ENCODE data around the gene RABEP2.

DNA sequence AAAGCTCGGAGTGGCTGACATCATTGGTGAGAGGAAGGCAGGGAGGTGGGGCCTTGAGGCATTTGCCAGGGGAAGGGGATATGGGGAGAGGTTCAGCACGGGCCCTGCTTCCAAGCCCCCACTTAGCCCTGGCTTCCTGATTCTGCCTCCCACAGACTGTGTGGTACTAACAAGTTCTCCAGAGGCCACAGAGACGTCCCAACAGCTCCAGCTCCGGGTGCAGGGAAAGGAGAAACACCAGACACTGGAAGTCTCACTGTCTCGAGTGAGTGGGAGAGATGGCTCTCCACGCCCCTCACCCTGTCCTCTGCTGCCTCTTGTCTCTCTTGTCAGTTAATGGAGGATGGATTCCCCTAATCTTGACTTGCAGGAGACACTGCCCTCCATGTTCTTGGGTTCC lies 33.8 kb upstream of the RABEP2 start:
- TF ChIP-seq EZH2 (IDR thresholded peaks at IDR 0.05; ENCODE audit: low read depth, unreplicated experiment): no peak
- no peak for TF ChIP-seq CREB1 (CRISPR knock-in tag; IDR thresholded peaks at IDR 0.05; ENCODE audit: low read depth)
